ENCODE measurements around the gene SYTL2. TPM values are rescaled to one million over a fixed set of nuclear protein-coding genes. Genes with fewer than 3 reads are reported as not detected.

SYTL2 gene
- total RNA-seq, 3 donors from 2014 or later (not counting 1 experiment from before 2014, with no cell fraction given): 116 to 237 (median 143) TPM

DNA sequence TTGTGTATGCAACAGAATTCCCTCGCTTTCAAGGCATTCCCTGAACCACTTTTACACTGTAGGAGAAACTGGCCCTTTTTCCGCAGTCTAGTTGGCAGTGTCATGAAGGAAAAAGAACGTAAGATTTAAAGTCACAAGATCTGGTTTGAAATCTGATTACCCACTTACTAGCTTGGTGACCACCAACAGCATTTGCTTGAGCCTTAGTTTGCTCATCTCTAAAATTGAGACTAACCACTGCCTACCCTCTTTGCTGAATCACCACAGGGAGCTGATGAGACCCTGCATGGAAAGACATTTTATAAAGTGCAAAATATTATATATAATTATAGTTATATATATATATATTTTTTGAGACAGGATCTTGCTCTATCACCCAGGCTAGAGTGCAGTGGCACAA, 39.4 kb downstream of the SYTL2 start:
- Histone ChIP-seq H3K4me1 (ENCODE audit: control insufficient read depth, insufficient read depth, low read length) (peaks cover 18% of the 10 kb centered on the region), H3K9me3 (ENCODE audit: control insufficient read depth, insufficient read depth, low read length) (no peaks in the 10 kb centered on the region), H3K36me3 (ENCODE audit: control insufficient read depth, insufficient read depth, low read length) (peaks cover 2% of the 10 kb centered on the region), H3K27ac (ENCODE audit: low read length) (no peak overlapping the region), H3K27me3 (ENCODE audit: control insufficient read depth, insufficient read depth, low read length) (no peaks in the 10 kb centered on the region), H3K4me3 (ENCODE audit: low read length) (no peak overlapping the region)
- Mint-ChIP-seq H3K4me3 (no peak overlapping the region), H3K9me3 (no peaks in the 10 kb centered on the region), H3K4me1 (peaks cover 83 to 89% of the 10 kb centered on the region in 2 donors), H3K27me3 (ENCODE audit: low read depth in 2 of 2) (no peaks in the 10 kb centered on the region), H3K36me3 (no peaks in the 10 kb centered on the region), H3K27ac (peak overlapping the region in 1 of 2 donors; percentile 22)
- no peak for DNase-seq
- ATAC-seq: no peak
- TF ChIP-seq, protein P1, sequence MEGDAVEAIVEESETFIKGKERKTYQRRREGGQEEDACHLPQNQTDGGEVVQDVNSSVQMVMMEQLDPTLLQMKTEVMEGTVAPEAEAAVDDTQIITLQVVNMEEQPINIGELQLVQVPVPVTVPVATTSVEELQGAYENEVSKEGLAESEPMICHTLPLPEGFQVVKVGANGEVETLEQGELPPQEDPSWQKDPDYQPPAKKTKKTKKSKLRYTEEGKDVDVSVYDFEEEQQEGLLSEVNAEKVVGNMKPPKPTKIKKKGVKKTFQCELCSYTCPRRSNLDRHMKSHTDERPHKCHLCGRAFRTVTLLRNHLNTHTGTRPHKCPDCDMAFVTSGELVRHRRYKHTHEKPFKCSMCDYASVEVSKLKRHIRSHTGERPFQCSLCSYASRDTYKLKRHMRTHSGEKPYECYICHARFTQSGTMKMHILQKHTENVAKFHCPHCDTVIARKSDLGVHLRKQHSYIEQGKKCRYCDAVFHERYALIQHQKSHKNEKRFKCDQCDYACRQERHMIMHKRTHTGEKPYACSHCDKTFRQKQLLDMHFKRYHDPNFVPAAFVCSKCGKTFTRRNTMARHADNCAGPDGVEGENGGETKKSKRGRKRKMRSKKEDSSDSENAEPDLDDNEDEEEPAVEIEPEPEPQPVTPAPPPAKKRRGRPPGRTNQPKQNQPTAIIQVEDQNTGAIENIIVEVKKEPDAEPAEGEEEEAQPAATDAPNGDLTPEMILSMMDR (IDR thresholded peaks at IDR 0.05): no peak
- intact Hi-C loops (cut with micrococcal nuclease): no loop called here
- 97% methylated on average over 3 of the region's 3 CpGs for WGBS (ENCODE audit: insufficient coverage)

DNA sequence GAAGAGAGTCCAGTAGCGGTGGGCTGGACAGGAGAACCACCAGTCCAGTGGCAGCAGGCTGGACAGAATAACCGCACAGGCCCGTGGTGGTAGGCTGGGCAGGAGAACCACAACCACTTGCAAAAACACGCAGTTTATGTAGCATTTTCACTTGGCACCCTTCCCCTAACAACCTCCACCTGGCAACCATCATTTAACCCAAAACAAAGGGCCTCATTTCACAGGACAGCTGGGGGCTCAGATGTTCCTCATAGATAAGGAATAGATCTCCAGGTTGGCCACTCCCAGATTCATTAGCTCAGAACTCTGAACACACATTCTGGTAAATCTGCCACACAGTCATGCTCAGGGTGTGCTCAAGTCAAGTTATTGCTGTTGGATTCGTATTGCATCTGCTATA, 41.2 kb downstream of the SYTL2 start:
- Mint-ChIP-seq H3K36me3 (no peaks in the 10 kb centered on the region), H3K4me1 (peaks cover 75 to 85% of the 10 kb centered on the region in 2 donors), H3K27me3 (ENCODE audit: low read depth in 2 of 2) (no peaks in the 10 kb centered on the region), H3K27ac (peak overlapping the region; percentile 62 to 83), H3K9me3 (no peaks in the 10 kb centered on the region), H3K4me3 (no peak overlapping the region)
- Histone ChIP-seq H3K4me1 (ENCODE audit: control insufficient read depth, insufficient read depth, low read length) (peaks cover 21% of the 10 kb centered on the region), H3K9me3 (ENCODE audit: control insufficient read depth, insufficient read depth, low read length) (no peaks in the 10 kb centered on the region), H3K4me3 (ENCODE audit: low read length) (no peak overlapping the region), H3K27me3 (ENCODE audit: control insufficient read depth, insufficient read depth, low read length) (no peaks in the 10 kb centered on the region), H3K36me3 (ENCODE audit: control insufficient read depth, insufficient read depth, low read length) (peaks cover 2% of the 10 kb centered on the region), H3K27ac (ENCODE audit: low read length) (no peak overlapping the region)
- TF ChIP-seq, protein P1 (IDR thresholded peaks at IDR 0.05): no peak
- WGBS (ENCODE audit: insufficient coverage): 59% methylated on average over 5 of the region's 5 CpGs
- intact Hi-C loops (cut with micrococcal nuclease): no loop called here
- no peak for DNase-seq
- peak in 2 of 3 donors; percentile 49 to 62 for ATAC-seq

DNA sequence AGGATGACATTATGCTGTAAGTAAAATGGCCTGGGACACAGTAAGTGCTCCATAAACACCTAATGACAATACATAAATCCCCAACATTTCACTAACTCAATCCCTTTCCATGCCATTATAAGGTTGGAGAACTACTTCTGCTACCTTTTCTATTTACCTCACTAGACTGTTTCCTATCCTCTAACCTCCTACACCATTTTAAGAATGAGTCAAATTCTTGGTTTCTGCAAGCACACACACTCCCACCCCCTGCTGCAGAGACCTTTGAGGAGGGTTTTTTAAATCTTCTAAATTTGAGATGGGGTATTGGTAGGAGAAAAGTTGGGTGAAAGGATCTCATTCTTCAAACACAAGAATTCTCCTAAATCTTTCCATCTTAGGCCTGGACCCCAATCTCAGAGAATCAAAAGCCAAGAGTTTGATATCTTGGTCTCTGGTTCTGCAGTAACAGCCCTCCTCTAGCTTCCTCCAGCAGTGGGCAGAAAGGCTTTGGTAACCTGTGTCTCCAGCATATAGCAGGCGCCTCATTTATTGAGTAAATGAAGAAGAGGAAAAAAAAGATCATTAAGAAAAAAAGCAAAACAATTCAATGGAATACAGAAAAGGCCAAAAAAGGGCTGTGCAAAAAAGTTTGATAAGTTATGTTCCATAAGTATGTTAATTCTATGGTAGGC, 42.3 kb downstream of the SYTL2 start:
- Histone ChIP-seq H3K4me1 (ENCODE audit: control insufficient read depth, insufficient read depth, low read length) (peaks cover 15% of the 10 kb centered on the region), H3K27ac (ENCODE audit: low read length) (no peak overlapping the region), H3K27me3 (ENCODE audit: control insufficient read depth, insufficient read depth, low read length) (no peaks in the 10 kb centered on the region), H3K4me3 (ENCODE audit: low read length) (no peak overlapping the region), H3K36me3 (ENCODE audit: control insufficient read depth, insufficient read depth, low read length) (peaks cover 2% of the 10 kb centered on the region), H3K9me3 (ENCODE audit: control insufficient read depth, insufficient read depth, low read length) (no peaks in the 10 kb centered on the region)
- ATAC-seq (no peak), DNase-seq (no peak)
- H3K27me3 Mint-ChIP-seq (ENCODE audit: low read depth in 2 of 2): no peaks in the 10 kb centered on the region
- no CpG with 5 or more reads among the region's 1 CpG for WGBS (ENCODE audit: insufficient coverage)
- peak overlapping the region; percentile 14 for H3K4me3 Mint-ChIP-seq
- intact Hi-C loops (cut with micrococcal nuclease): no loop called here
- no peaks in the 10 kb centered on the region for H3K36me3 Mint-ChIP-seq
- TF ChIP-seq, protein P1 (IDR thresholded peaks at IDR 0.05): no peak
- H3K9me3 Mint-ChIP-seq: no peaks in the 10 kb centered on the region
- peaks cover 77 to 88% of the 10 kb centered on the region in 2 donors for H3K4me1 Mint-ChIP-seq
- H3K27ac Mint-ChIP-seq: peak overlapping the region; percentile 62 to 83
